GM23248 (cell line): ENCODE data around the gene GNA15. TPM values are rescaled to one million over a fixed set of nuclear protein-coding genes. Genes with fewer than 3 reads are reported as not detected.

Experiments used
- DNase-seq: peaks from one replicate; pipeline ENCODE4 v3.0.0-alpha.2; 2015
- H2AFZ ChIP-seq: fragments of 200-600 bp; sonication (generic); 2 replicates; pipeline ENCODE4 v1.6.1; 2016; ENCODE audit warnings: antibody characterized with exemption
- H3F3A ChIP-seq: fragments of 200-600 bp; sonication (generic); 2 replicates; pipeline ENCODE4 v1.6.1; 2016; ENCODE audit warnings: mild to moderate bottlenecking, antibody characterized with exemption, mixed run types; ENCODE audit not compliant: insufficient read depth
- H3K27ac ChIP-seq: fragments of 200-600 bp; sonication (generic); 2 replicates; pipeline ENCODE4 v1.5.1; 2016; ENCODE audit warnings: mild to moderate bottlenecking
- H3K27me3 ChIP-seq: fragments of 200-600 bp; sonication (generic); replicated peaks from 2 replicates; pipeline ENCODE4 v1.6.1; 2016; ENCODE audit warnings: mild to moderate bottlenecking; ENCODE audit not compliant: insufficient read depth
- H3K36me3 ChIP-seq: fragments of 200-600 bp; sonication (generic); 2 replicates; pipeline ENCODE4 v1.6.1; 2016; ENCODE audit warnings: low read depth, mild to moderate bottlenecking
- H3K4me1 ChIP-seq: fragments of 200-600 bp; sonication (generic); 2 replicates; pipeline ENCODE4 v1.6.1; 2016; ENCODE audit warnings: mild to moderate bottlenecking; ENCODE audit not compliant: insufficient read depth
- H3K4me2 ChIP-seq: fragments of 200-600 bp; sonication (generic); one replicate; pipeline ENCODE4 v1.6.1; 2016; ENCODE audit warnings: mild to moderate bottlenecking; ENCODE audit not compliant: unreplicated experiment
- H3K4me3 ChIP-seq: fragments of 200-600 bp; sonication (generic); 2 replicates; pipeline ENCODE4 v1.5.1; 2016; ENCODE audit warnings: mild to moderate bottlenecking
- H3K79me2 ChIP-seq: fragments of 200-600 bp; sonication (generic); 2 replicates; pipeline ENCODE4 v1.6.1; 2016; ENCODE audit warnings: mild to moderate bottlenecking; ENCODE audit not compliant: insufficient read depth
- H3K9ac ChIP-seq: fragments of 200-600 bp; sonication (generic); 2 replicates; pipeline ENCODE4 v1.6.1; 2016; ENCODE audit warnings: mild to moderate bottlenecking
- H3K9me2 ChIP-seq: fragments of 200-600 bp; sonication (generic); 2 replicates; pipeline ENCODE4 v1.6.1; 2016; ENCODE audit warnings: mixed run types, mild to moderate bottlenecking, moderate library complexity; ENCODE audit not compliant: insufficient read depth
- H3K9me3 ChIP-seq: fragments of 200-600 bp; sonication (generic); one replicate; pipeline ENCODE4 v1.6.1; 2017; ENCODE audit warnings: low read depth
- H4K20me1 ChIP-seq: fragments of 200-600 bp; sonication (generic); 2 replicates; pipeline ENCODE4 v1.6.0; 2016; ENCODE audit not compliant: insufficient read depth
- EZH2 ChIP-seq: fragments of 200-600 bp; sonication (generic); IDR thresholded peaks from 2 replicates; pipeline ENCODE4 v1.6.1; 2018; ENCODE audit warnings: antibody characterized with exemption, mild to moderate bottlenecking; ENCODE audit not compliant: insufficient read depth, poor library complexity, severe bottlenecking
- EZH2phosphoT487 ChIP-seq: fragments of 200-600 bp; sonication (generic); IDR thresholded peaks from 2 replicates; pipeline ENCODE4 v1.6.1; 2018; ENCODE audit warnings: antibody characterized with exemption, moderate library complexity, mild to moderate bottlenecking, low read depth; ENCODE audit not compliant: insufficient read depth
- WGBS, 2 experiments: methylation state at CpG; one replicate each; pipeline ENCODE4 v1.1.6; 2015 to 2017; ENCODE audit warnings: low lambda C conversion rate in 2 of 2, low coverage in 1 of 2; ENCODE audit errors: missing lambda C conversion rate in 2 of 2; 5-methylcytosine and 5-hydroxymethylcytosine counted together
- in situ Hi-C: fragments of 300-500 bp; cut with MboI; formaldehyde crosslinking; loops from 2 replicates; pipeline ENCODE4 v1.15.0; 2020
- polyA plus RNA-seq: library from polyadenylated mRNA; unstranded; fragments of >200 nt; fragmentation: Nextera tagmentation; extraction: Ambion mirVana; gene quantifications from 2 replicates; pipeline ENCODE4 v1.2.1, GENCODE V29; 2016
- total RNA-seq: library from RNA; depleted of rRNA; stranded (reverse); fragments of >200 nt; shearing (Covaris generic); gene quantifications from 2 replicates; pipeline ENCODE4 v1.2.3, GENCODE V29; 2014

GNA15 gene
- total and polyA plus RNA-seq, 2 experiments from 2014 or later: not detected

DNA sequence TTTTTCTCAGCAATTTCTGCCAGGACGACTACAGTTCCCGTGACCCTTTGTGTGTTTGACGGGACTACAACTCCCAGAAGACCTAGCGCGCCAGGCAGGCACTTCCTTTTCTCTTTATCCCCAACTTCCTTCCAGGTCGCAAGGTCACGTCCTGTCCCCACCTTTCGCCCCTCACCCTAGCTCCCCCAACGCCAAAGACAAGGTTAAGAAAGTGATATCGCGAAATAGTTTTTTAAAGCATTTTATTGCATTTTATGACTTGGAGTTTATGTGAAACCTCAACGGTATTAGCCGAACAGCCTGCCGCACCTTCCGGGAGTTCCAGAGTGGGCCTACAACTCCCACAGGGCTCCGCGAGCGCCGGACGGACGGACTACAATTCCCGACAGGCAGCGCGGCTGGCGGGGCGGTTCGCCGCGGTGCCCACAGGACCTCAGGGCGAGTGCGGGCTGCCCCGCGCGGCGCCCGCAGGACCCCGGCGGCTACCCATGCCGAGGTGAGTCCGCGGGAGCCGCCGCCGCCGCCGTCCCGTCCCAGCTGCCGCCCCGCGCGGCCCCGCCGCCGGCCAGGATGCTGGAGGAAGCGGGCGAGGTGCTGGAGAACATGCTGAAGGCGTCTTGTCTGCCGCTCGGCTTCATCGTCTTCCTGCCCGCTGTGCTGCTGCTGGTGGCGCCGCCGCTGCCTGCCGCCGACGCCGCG lies 49.8 kb downstream of the GNA15 start, which contains the start of gene NCLN:
NCLN (plus strand) TSS at position 470 of the 699 bp plus-strand sequence; CDS start at position 571, 101 bp downstream.
- WGBS, 2 experiments: 1% methylated on average over 42 to 43 of the region's 69 CpGs
- in situ Hi-C loops: no loop called here
- no peaks in the 10 kb centered on the region for H4K20me1 ChIP-seq
- H3K9me2 ChIP-seq: no peaks in the 10 kb centered on the region
- no peaks in the 10 kb centered on the region for H3K9me3 ChIP-seq
- TF ChIP-seq EZH2 (no peak), EZH2phosphoT487 (no peak)
- H2AFZ ChIP-seq: peak within 1 kb of the TSS; percentile 98
- no peaks in the 10 kb centered on the region for H3K36me3 ChIP-seq
- peak within 1 kb of the TSS; percentile 88 for H3K4me3 ChIP-seq
- peaks cover 10% of the 10 kb centered on the region for H3K4me1 ChIP-seq
- H3K27me3 ChIP-seq: no peaks in the 10 kb centered on the region
- DNase-seq: peak; percentile 97
- peaks cover 44% of the 10 kb centered on the region for H3K79me2 ChIP-seq
- H3F3A ChIP-seq: no peaks in the 10 kb centered on the region
- H3K27ac ChIP-seq: peak within 1 kb of the TSS; percentile 46
- H3K9ac ChIP-seq: peak within 1 kb of the TSS; percentile 88
- H3K4me2 ChIP-seq: peak within 1 kb of the TSS; percentile 95

DNA sequence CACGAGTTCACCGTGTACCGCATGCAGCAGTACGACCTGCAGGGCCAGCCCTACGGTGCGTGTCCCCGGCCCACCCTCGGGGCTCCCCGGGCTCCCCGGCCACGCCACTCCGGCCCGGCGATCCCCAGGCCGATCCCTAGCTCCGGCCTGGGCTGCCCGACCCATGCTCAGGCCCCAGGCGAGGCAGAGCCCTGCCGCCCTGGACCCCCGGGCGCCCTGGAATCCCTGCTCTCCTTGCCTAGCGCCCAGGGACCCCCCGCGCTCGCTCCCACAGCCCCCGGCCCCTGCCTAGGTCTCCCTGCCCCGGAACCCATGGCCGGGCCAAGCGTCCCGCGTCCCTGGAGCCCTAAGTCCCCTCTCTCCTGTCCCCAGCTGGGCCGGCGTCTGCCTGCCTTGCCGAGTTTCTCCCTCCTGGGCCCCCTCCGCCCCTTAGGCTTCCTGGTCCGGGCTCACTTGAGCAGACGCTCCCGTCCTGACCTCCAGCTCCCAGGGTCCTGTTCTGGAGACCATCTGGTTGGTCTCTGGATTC lies 50.4 kb downstream of the GNA15 start:
- Histone ChIP-seq H2AFZ (peak overlapping the region; percentile 69), H3K27ac (peak overlapping the region; percentile 46), H3K9me2 (no peaks in the 10 kb centered on the region), H3K36me3 (no peaks in the 10 kb centered on the region), H3K4me1 (peaks cover 10% of the 10 kb centered on the region), H3K4me2 (peak overlapping the region; percentile 95), H3K9ac (peak overlapping the region; percentile 88), H3F3A (no peaks in the 10 kb centered on the region), H3K9me3 (no peaks in the 10 kb centered on the region), H4K20me1 (no peaks in the 10 kb centered on the region), H3K79me2 (peaks cover 50% of the 10 kb centered on the region), H3K4me3 (peak overlapping the region; percentile 88), H3K27me3 (no peaks in the 10 kb centered on the region)
- WGBS, 2 experiments: 2% methylated on average over 24 to 25 of the region's 38 CpGs
- TF ChIP-seq EZH2: no peak
- TF ChIP-seq EZH2phosphoT487: no peak
- in situ Hi-C loops: no loop called here
- peak; percentile 47 for DNase-seq

DNA sequence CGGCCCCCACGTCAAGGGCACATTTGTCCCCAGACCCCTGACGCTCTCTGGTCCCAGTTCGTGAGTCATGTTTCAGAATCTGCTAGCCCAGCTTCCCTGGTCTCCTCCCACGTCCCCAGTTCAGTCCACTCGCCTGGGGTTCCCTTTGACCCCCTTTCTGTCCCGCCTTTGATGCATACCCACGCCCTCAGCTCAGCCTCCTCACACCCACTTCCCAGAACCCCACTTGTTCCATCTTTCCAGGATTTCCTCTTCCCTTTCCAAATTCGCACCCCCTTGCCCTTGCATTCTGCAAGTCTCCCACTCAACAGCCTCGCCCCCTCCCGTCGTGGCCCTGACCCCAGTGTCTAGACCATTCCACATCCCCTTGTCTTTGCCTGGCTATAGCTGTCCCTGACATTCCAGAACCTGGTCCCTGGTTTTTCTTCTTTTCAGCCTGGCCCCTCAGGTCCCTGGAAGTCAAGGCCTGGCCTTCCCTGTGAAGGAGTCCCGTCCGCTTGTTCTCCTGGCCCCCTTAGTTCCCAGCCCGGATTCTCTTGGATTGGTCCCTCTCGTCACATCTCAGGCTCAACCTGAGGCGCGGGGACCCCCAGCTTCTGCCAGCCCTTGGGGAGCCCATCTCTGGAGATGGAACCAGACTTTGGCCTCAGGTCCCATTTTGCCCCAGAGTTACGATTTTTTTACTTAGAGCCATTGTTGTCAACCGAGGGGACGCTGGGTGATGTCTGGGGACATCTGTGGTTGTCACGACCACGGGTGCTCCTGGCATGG lies 51.2 kb downstream of the GNA15 start:
- peak overlapping the region; percentile 95 for H3K4me2 ChIP-seq
- 61 to 64% methylated on average over 21 to 23 of the region's 23 CpGs for WGBS, 2 experiments
- peaks cover 10% of the 10 kb centered on the region for H3K4me1 ChIP-seq
- H3K27ac ChIP-seq: peak overlapping the region; percentile 46; the same call in 1 of the 2 replicates
- H3K9me2 ChIP-seq: no peaks in the 10 kb centered on the region
- H3K36me3 ChIP-seq: no peaks in the 10 kb centered on the region
- TF ChIP-seq EZH2phosphoT487 (no peak), EZH2 (no peak)
- no peak overlapping the region for H2AFZ ChIP-seq
- H3K9ac ChIP-seq: peak overlapping the region; percentile 88
- DNase-seq: peak; percentile 49
- no peaks in the 10 kb centered on the region for H4K20me1 ChIP-seq
- H3K79me2 ChIP-seq: peaks cover 58% of the 10 kb centered on the region
- H3F3A ChIP-seq: no peaks in the 10 kb centered on the region
- in situ Hi-C loops: no loop called here
- H3K4me3 ChIP-seq: peak overlapping the region; percentile 88
- H3K27me3 ChIP-seq: no peaks in the 10 kb centered on the region
- no peaks in the 10 kb centered on the region for H3K9me3 ChIP-seq

DNA sequence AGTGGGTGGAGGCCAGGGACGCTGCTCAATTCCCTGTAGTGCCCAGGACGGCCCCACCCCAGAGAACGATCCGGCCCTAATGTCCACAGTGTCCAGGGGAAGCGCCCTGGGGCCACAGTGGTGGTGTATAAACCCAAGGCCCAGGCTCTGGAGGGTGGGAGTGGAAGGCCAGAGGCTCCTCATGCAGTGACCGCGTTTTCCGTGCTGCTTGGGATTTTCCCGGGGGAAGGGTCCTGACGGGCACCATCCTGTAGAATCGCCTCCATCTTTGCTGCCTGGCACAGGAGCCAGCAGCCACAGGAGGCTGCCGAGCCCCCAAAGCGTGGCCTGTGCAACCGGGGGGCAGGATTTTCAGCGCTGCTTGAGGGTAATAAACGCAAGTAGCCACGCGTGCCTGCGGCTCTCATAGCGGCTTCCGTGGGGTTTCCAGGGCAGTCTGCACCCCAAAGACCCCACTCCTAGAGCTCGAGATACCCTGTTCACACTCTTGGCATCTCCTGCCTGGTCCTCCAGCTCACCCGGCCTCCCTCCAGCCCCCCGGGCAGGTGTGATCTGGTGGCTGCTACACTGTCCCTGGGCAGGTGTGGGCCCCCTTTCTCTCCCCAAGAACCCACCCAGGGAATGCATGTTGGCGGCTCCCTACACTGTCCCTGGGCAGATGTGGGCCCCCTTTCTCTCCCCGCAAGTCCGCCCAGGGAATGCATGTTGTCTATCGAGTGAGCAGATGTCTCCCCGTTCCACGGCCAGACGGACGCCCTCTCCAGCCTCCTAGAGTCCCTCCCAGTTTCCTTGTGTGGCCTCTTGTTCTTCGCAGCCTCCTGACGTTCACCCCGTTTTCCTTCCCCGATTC lies 52.1 kb downstream of the GNA15 start:
- peak overlapping the region; percentile 88; the same call in 1 of the 2 replicates for H3K4me3 ChIP-seq
- H2AFZ ChIP-seq: no peak overlapping the region
- H4K20me1 ChIP-seq: no peaks in the 10 kb centered on the region
- H3K9me2 ChIP-seq: no peaks in the 10 kb centered on the region
- peak overlapping the region; percentile 88 for H3K9ac ChIP-seq
- no peaks in the 10 kb centered on the region for H3F3A ChIP-seq
- peaks cover 10% of the 10 kb centered on the region for H3K4me1 ChIP-seq
- peaks cover 58% of the 10 kb centered on the region for H3K79me2 ChIP-seq
- no peak for DNase-seq
- H3K36me3 ChIP-seq: no peaks in the 10 kb centered on the region
- no peaks in the 10 kb centered on the region for H3K9me3 ChIP-seq
- TF ChIP-seq EZH2: no peak
- no peak for TF ChIP-seq EZH2phosphoT487
- H3K27me3 ChIP-seq: no peaks in the 10 kb centered on the region
- in situ Hi-C loops: no loop called here
- H3K4me2 ChIP-seq: peak overlapping the region; percentile 95
- 85% methylated on average over 32 to 36 of the region's 36 CpGs for WGBS, 2 experiments
- H3K27ac ChIP-seq: no peak overlapping the region
